ENCODE measurements around the gene RBCK1. TPM values are rescaled to one million over a fixed set of nuclear protein-coding genes. Genes with fewer than 3 reads are reported as not detected.
"Not testable (repeated sequence)": the region's sequence is repeated elsewhere in the genome, so short reads cannot be mapped to it uniquely, and the experiment has no call there.

Gene RBCK1
- total and polyA plus RNA-seq, 11 donors, result 37.0 to 77.7 (median 50.6) TPM

- Histone ChIP-seq H3K9me3 (peaks cover 0 to under 1% (median 0%) of the 10 kb centered on the region in 12 donors), H3K4me1 (peaks cover 0 to 11% (median 0%) of the 10 kb centered on the region in 12 donors), H3K4me3 (no peak overlapping the region), H3K36me3 (peaks cover 0 to 32% (median 18%) of the 10 kb centered on the region in 9 donors), H3K27me3 (no peaks in the 10 kb centered on the region), H3K27ac (no peak overlapping the region)
- DNase-seq (no peak), ATAC-seq (peak in 2 of 4 donors; percentile 9 to 22)
- TF ChIP-seq CTCF (IDR thresholded peaks at IDR 0.05), result no peak
- no peak for TF ChIP-seq POLR2A (IDR thresholded peaks at IDR 0.05)
- intact Hi-C loops (cut with DNase I), result loop anchor here in 3 of 10 donors (5.0 to 10.0 kb wide), 3 partner anchors 43 to 71 kb away; partner anchors contain the start of gene RBCK1 (in 2 of the 3)
- 83 to 89% (median 88%) methylated on average over 6 of the region's 6 CpGs for WGBS, 4 donors
Observed at GRCh38 chr20:475463-476357, 67.6 kb downstream of the RBCK1 start.

- not testable (repeated sequence) for ATAC-seq, H3K4me3 ChIP-seq, H3K27ac ChIP-seq, H3K9me3 ChIP-seq, H3K27me3 ChIP-seq, DNase-seq
- H3K36me3 ChIP-seq, result peaks cover 0 to 42% (median 28%) of the 10 kb centered on the region in 9 donors
- intact Hi-C loops (cut with DNase I), result loop anchor here in 3 of 10 donors (5.0 to 10.0 kb wide), 3 partner anchors 44 to 72 kb away; partner anchors contain the start of gene RBCK1 (in 2 of the 3)
- 91 to 99% (median 96%) methylated on average over 6 of the region's 6 CpGs for whole genome bisulfite sequencing, 4 donors
- H3K4me1 ChIP-seq, result peaks cover 0 to 11% (median 0%) of the 10 kb centered on the region in 12 donors
Observed at GRCh38 chr20:476561-477249, 68.6 kb downstream of the RBCK1 start.

- ATAC-seq (peak in 1 of 4 donors; percentile 73), DNase-seq (no peak)
- H3K9me3 ChIP-seq, result no peaks in the 10 kb centered on the region
- H3K4me3 ChIP-seq, result no peak overlapping the region
- TF ChIP-seq POLR2A (IDR thresholded peaks at IDR 0.05), result no peak
- no peak for TF ChIP-seq CTCF (IDR thresholded peaks at IDR 0.05)
- WGBS, 4 donors, result 81 to 88% (median 85%) methylated on average over 8 of the region's 8 CpGs
- peaks cover 0 to 57% (median 44%) of the 10 kb centered on the region in 9 donors for H3K36me3 ChIP-seq
- H3K4me1 ChIP-seq, result peaks cover 0 to 14% (median under 1%) of the 10 kb centered on the region in 12 donors
- no peaks in the 10 kb centered on the region for H3K27me3 ChIP-seq
- H3K27ac ChIP-seq, result no peak overlapping the region
- intact Hi-C loops (cut with DNase I), result loop anchor here in 8 of 10 donors (1.0 to 10.0 kb wide), 7 partner anchors 46 to 125 kb away; partner anchors contain the start of gene RBCK1 (in 2 of the 8)
Observed at GRCh38 chr20:478010-478948, 70.2 kb downstream of the RBCK1 start.

- WGBS, 4 donors, result 43 to 55% (median 54%) methylated on average over 3 of the region's 3 CpGs
- Histone ChIP-seq H3K4me3 (no peak overlapping the region), H3K4me1 (peaks cover 0 to 21% (median 7%) of the 10 kb centered on the region in 12 donors), H3K27ac (no peak overlapping the region), H3K27me3 (no peaks in the 10 kb centered on the region), H3K36me3 (peaks cover 0 to 61% (median 51%) of the 10 kb centered on the region in 9 donors), H3K9me3 (no peaks in the 10 kb centered on the region)
- ATAC-seq, result peak in 2 of 4 donors; percentile 28 to 31
- TF ChIP-seq POLR2A (IDR thresholded peaks at IDR 0.05) (no peak), CTCF (IDR thresholded peaks at IDR 0.05) (peak; percentile 41 to 75 (median 63))
- intact Hi-C loops (cut with DNase I), result loop anchor here (1.0 to 10.0 kb wide), 7 partner anchors 47 to 126 kb away; partner anchors contain the start of gene RBCK1 (in 2 of the 10)
- peak in 1 of 5 donors; percentile 16 for DNase-seq
Observed at GRCh38 chr20:478949-479429, 70.9 kb downstream of the RBCK1 start.
